Measurements from ENCODE around the gene ELMO1.

Gene ELMO1

DNA sequence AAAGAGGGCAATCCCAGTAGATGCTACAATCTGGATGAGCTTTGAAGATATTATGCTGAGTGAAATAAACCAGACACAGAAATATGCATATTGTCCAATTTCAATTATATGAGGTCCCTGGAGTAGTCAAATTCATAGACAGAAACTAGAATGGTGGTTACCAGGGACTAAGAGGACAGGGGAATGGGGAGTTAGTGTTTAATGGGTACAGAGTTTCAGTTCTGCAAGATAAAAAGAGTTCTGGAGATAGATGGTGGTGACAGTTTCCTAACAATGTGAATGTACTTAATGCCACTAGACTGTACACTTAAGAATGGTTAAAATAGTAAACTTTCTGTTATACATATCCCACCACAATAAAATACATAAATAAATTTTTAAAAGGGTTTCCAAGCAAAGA lies 236.6 kb downstream of the ELMO1 start:
- H3K9me3 Mint-ChIP-seq: no peaks in the 10 kb centered on the region
- intact Hi-C loops (cut with micrococcal nuclease): no loop called here
- H3K36me3 Mint-ChIP-seq (ENCODE audit: low read depth): peaks cover 88% of the 10 kb centered on the region
- peaks cover 19% of the 10 kb centered on the region for H3K4me1 Mint-ChIP-seq (ENCODE audit: low read depth)
- no peak overlapping the region for H3K4me3 Mint-ChIP-seq
- no peak overlapping the region for H3K27ac Mint-ChIP-seq
- H3K27me3 Mint-ChIP-seq: no peaks in the 10 kb centered on the region

DNA sequence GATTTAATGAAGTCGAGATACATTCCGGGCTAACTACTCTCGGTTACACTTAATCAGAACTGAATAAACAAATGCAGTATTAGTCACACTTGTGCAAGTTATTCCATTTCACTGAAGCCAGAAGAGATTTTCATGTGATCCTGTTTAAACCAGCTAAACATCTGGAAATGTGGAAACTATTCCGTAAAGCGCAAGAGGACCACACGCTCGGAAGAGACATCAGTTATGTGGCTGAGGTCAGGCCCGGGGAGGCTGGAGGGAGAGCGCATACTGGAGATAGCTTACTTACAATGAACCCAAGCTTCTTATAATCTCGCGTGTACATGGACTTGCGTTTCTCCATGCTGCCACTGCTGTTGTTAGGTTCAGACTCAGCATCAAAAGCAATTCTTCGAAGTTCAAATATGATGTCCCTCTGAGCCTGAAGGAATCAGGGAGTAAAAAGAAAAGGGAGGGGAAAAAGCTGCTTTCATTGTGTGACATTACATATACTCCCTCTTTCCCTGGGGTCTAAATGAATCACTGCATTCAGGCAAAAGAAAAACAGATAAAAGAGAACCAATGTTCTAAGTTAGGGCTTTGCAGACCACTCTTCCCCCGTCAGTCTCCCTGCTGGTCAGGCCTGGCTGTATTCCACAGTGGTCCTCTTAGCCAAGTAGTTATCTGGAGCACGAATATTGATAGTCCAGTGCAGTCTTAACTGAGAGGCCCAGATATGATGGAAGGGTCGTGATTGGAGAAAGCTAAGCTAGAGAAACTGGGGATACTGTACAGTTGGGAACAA lies 237.4 kb downstream of the ELMO1 start:
- Mint-ChIP-seq H3K27me3 (no peaks in the 10 kb centered on the region), H3K9me3 (no peaks in the 10 kb centered on the region), H3K4me3 (no peak overlapping the region), H3K27ac (no peak overlapping the region), H3K36me3 (ENCODE audit: low read depth) (peaks cover 88% of the 10 kb centered on the region), H3K4me1 (ENCODE audit: low read depth) (peaks cover 17% of the 10 kb centered on the region)
- intact Hi-C loops (cut with micrococcal nuclease): no loop called here

DNA sequence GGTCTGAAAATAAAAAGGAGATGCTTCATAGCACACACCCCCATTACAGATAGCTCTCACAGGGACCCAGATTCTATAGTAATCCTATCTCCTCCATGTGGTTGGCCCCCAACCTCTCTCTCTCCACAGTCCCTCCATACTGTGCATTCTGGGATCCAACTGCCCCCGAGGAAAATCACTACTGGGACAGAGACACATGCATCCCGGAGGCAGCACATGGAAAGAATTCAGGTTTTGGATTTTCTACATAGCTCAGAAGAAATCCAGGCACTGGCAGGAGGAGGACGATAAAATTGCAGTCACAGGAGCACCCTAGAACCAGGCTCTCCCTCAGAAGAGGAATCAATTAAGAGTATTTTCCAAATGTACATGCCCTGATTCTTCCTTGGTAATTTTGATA lies 239.5 kb downstream of the ELMO1 start:
- intact Hi-C loops (cut with micrococcal nuclease): loop anchor here (2.0 to 5.0 kb wide), 2 partner anchors 144 to 298 kb away; no protein-coding TSS in a partner anchor
- H3K27ac Mint-ChIP-seq: no peak overlapping the region
- no peaks in the 10 kb centered on the region for H3K27me3 Mint-ChIP-seq
- no peak overlapping the region for H3K4me3 Mint-ChIP-seq
- peaks cover 91% of the 10 kb centered on the region for H3K36me3 Mint-ChIP-seq (ENCODE audit: low read depth)
- no peaks in the 10 kb centered on the region for H3K9me3 Mint-ChIP-seq
- H3K4me1 Mint-ChIP-seq (ENCODE audit: low read depth): peaks cover 12% of the 10 kb centered on the region

DNA sequence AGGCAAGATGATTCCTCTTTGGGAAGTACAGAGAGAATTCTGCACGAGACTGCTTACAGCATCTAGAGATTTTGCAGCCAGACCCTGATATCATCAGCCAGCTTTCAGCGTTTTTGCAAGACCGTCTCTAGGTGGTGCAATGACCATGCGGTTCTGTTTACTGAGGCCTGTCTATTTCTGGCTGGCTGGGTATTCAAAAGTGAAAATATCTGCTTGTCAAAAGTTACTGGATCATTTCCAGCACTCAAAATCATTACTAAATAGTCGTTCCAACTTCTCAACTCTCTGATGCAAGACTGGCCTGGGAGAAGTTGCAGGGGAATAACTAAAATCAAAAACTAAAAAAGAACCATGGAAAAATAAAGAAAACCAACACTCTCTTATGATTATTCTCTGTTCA lies 240.1 kb downstream of the ELMO1 start:
- Mint-ChIP-seq H3K4me1 (ENCODE audit: low read depth) (peaks cover 12% of the 10 kb centered on the region), H3K9me3 (no peaks in the 10 kb centered on the region), H3K36me3 (ENCODE audit: low read depth) (peaks cover 91% of the 10 kb centered on the region), H3K27ac (no peak overlapping the region), H3K4me3 (no peak overlapping the region), H3K27me3 (no peaks in the 10 kb centered on the region)
- intact Hi-C loops (cut with micrococcal nuclease): loop anchor here (2.0 to 5.0 kb wide), 2 partner anchors 144 to 299 kb away; no protein-coding TSS in a partner anchor

DNA sequence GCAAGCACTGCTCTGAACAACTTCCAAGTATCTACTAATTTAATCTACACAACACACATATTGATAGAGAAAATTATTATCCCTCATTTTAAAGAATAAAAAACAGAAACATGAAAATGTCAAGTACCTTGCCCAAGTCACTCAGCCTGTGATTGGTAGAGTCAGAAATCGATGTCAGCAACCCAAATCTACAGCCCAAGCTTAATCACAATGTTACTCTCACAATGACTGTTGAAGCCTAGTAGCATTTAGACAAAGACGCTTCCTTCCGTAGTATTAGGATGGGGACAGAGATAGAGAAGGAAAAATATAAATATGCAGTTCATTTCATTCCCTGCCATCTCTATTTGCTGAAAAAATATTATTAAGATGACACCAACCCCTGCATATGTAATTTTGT lies 242.5 kb downstream of the ELMO1 start:
- H3K36me3 Mint-ChIP-seq (ENCODE audit: low read depth): peaks cover 79% of the 10 kb centered on the region
- no peak overlapping the region for H3K27ac Mint-ChIP-seq
- no peak overlapping the region for H3K4me3 Mint-ChIP-seq
- H3K27me3 Mint-ChIP-seq: no peaks in the 10 kb centered on the region
- no peaks in the 10 kb centered on the region for H3K9me3 Mint-ChIP-seq
- H3K4me1 Mint-ChIP-seq (ENCODE audit: low read depth): peaks cover 12% of the 10 kb centered on the region
- intact Hi-C loops (cut with micrococcal nuclease): loop anchor here (5.0 kb wide), 1 partner anchor 301 kb away; no protein-coding TSS in a partner anchor

DNA sequence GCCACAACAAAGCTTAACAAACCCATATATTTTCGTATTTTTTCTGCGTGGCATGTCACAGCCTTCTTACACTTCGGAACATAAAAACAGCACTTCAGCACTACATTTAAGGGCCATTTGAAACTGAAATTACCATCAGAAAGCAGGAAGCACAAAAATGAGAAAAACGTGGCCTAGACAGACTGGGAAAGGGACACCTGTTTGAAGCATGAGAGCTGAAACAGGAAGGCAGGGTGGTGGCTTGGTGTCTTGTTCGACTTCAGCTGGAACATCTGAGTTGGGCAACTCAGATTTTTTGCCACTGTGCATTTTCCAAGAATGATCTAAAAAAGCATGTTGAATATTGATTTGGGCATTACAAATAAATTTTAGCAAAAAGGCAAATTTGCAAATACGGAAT lies 243.2 kb downstream of the ELMO1 start:
- intact Hi-C loops (cut with micrococcal nuclease): loop anchor here (5.0 kb wide), 1 partner anchor 302 kb away; no protein-coding TSS in a partner anchor
- no peak overlapping the region for H3K27ac Mint-ChIP-seq
- peaks cover 79% of the 10 kb centered on the region for H3K36me3 Mint-ChIP-seq (ENCODE audit: low read depth)
- H3K4me3 Mint-ChIP-seq: no peak overlapping the region
- H3K4me1 Mint-ChIP-seq (ENCODE audit: low read depth): peaks cover 12% of the 10 kb centered on the region
- H3K9me3 Mint-ChIP-seq: no peaks in the 10 kb centered on the region
- no peaks in the 10 kb centered on the region for H3K27me3 Mint-ChIP-seq

DNA sequence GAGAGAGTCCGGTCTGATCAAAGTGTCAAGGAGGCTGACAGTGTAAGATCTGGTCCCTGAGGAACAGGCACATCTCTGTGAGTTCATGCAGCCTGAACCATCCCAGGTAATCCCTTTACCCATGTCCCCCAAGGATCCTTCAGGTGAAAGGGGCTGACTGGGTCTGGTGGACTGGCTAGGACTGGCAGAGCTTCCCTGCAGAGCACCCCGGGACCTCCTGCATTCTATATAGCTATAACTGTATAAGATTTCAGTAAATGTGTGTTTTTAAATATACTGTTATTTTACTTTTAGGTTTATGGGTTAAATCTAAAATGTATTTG lies 246.8 kb downstream of the ELMO1 start:
- no peaks in the 10 kb centered on the region for H3K9me3 Mint-ChIP-seq
- no peaks in the 10 kb centered on the region for H3K27me3 Mint-ChIP-seq
- peaks cover 83% of the 10 kb centered on the region for H3K36me3 Mint-ChIP-seq (ENCODE audit: low read depth)
- intact Hi-C loops (cut with micrococcal nuclease): loop anchor here (2.0 kb wide), 1 partner anchor 715 kb away; no protein-coding TSS in a partner anchor
- no peak overlapping the region for H3K27ac Mint-ChIP-seq
- H3K4me3 Mint-ChIP-seq: no peak overlapping the region
- no peaks in the 10 kb centered on the region for H3K4me1 Mint-ChIP-seq (ENCODE audit: low read depth)

DNA sequence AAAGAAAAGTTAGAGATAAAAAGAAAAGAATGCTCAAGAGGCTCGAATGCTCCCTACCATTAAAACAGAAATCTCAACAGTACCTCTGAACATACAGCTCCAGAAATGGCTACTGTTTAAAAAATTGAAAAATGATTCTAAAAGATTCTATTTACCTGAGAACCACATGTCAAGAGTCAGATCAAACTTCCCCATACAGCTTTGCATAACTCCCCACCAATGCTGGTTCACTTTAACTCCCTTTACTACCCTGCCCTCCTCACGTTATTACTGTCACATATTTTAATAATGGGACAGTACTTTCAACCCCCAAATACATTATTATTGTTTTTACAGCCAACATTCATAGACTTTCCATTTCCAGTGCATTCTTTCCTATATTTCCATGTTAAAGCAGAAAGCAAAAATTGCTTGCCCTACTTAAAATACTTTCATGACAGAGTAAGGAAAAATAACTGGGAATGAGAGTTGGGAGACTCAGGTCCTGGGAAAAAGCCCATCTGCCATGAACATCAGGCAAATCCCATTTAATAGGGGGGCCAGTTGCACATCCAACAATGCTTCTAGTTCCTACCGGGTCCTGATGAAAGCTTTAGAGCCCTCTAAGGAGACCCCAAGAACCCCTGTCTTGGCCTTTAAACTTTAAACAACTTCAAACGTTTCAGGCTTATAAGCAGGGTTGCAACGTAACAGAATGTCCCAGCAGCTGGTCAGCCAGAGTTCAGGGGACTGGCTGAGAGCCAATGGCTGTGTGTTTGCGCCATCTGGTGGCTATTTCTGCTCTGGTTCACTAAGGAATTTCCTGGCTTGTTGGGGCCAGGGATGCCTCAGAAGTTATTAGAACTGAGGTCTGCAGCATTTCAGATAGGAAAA lies 247.4 kb downstream of the ELMO1 start:
- no peaks in the 10 kb centered on the region for H3K27me3 Mint-ChIP-seq
- no peak overlapping the region for H3K27ac Mint-ChIP-seq
- H3K36me3 Mint-ChIP-seq (ENCODE audit: low read depth): peaks cover 83% of the 10 kb centered on the region
- H3K4me1 Mint-ChIP-seq (ENCODE audit: low read depth): no peaks in the 10 kb centered on the region
- no peaks in the 10 kb centered on the region for H3K9me3 Mint-ChIP-seq
- H3K4me3 Mint-ChIP-seq: no peak overlapping the region
- intact Hi-C loops (cut with micrococcal nuclease): loop anchor here (2.0 kb wide), 1 partner anchor 714 kb away; no protein-coding TSS in a partner anchor

DNA sequence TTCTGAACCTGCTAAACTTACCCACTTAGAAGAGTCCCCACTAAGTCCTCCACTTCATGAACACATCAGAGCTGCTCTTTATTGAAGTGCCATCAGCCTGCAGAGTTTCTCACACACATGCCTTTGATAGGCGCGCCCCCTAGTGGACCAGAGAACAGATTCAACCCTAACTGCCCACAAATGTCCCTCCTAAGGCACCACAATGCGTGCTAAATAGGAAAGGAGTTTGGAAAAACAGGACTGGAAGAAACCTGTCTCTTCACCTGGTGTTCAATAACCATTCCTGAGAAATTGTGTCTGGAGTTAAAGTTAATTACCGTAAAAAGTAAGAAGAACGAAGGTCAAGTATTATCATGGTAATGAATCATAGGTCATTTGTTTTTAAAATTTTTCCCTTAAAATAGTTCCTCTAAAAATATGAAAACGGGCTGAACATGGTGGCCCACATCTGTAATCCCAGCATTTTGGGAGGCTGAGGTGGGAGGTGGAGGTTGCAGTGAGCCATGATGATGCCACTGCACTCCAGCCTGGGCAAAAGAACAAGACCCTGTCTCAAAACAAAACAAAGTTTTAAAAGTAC lies 249.7 kb downstream of the ELMO1 start:
- Mint-ChIP-seq H3K9me3 (no peaks in the 10 kb centered on the region), H3K27me3 (no peaks in the 10 kb centered on the region), H3K4me1 (ENCODE audit: low read depth) (no peaks in the 10 kb centered on the region), H3K4me3 (no peak overlapping the region), H3K36me3 (ENCODE audit: low read depth) (peaks cover 83% of the 10 kb centered on the region), H3K27ac (no peak overlapping the region)
- intact Hi-C loops (cut with micrococcal nuclease): loop anchor here (5.0 kb wide), 1 partner anchor 727 kb away; no protein-coding TSS in a partner anchor

DNA sequence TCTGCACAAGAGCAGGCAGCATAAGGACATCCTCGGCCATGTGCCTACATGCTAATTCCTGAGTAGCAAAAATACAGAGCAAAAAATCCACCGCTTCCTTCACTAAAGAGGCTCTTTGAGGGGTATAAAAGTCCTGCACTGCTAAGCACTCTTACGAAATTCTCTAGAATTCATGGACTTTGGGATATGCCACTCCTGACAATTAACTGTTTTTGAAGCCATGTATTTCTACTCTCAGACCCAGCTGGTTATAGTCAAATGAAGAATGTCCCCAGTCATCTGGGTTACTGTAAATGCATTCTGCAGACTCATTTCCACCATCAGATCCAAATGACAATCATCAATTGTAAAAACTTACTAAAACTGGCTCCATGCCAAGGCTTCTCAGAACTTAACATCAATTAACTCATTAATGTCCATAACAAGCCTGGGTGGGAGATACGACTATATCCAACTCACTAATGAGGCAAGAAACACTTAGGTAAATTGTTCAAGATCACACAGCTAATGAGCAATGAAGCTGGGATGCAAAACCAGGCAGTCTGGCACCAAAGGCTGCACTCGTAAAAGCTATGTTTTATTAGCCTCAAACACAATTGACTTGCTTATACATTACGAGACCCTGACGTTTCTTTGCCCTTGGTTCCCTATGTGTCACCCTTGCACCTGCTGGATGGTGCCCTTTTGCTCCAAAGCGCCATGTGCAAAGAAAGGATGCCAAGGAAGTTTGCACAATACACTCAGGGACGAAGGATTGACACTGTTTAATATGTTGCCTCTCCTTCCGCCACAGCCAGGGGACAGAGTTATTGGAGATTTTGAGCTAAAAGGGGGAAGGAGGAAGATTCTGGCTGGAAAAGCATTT lies 250.4 kb downstream of the ELMO1 start:
- Mint-ChIP-seq H3K36me3 (ENCODE audit: low read depth) (peaks cover 83% of the 10 kb centered on the region), H3K27ac (no peak overlapping the region), H3K4me3 (no peak overlapping the region), H3K4me1 (ENCODE audit: low read depth) (no peaks in the 10 kb centered on the region), H3K27me3 (no peaks in the 10 kb centered on the region), H3K9me3 (no peaks in the 10 kb centered on the region)
- intact Hi-C loops (cut with micrococcal nuclease): loop anchor here (5.0 kb wide), 1 partner anchor 726 kb away; no protein-coding TSS in a partner anchor

DNA sequence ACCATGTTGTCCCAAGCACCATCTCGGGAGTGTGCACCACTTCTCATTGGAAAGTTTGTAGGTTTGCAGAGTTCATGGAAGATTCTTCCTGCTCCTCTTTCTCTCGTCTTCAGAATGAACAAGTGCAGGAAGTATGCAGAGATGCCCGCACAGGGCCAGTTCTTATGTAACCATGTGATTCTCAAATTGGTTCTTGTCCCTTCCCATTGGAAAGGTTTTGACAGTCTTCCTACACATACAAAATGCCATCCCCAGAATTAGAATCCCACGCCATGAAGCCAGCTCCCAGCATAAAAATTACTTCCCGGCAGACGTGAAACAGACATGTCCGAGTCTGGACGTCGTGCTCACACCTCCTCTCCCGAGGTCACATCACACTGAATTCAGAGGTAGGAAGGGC lies 251.6 kb downstream of the ELMO1 start:
- H3K9me3 Mint-ChIP-seq: no peaks in the 10 kb centered on the region
- H3K27ac Mint-ChIP-seq: no peak overlapping the region
- no peaks in the 10 kb centered on the region for H3K4me1 Mint-ChIP-seq (ENCODE audit: low read depth)
- H3K27me3 Mint-ChIP-seq: no peaks in the 10 kb centered on the region
- no peak overlapping the region for H3K4me3 Mint-ChIP-seq
- peaks cover 84% of the 10 kb centered on the region for H3K36me3 Mint-ChIP-seq (ENCODE audit: low read depth)
- intact Hi-C loops (cut with micrococcal nuclease): loop anchor here (5.0 kb wide), 1 partner anchor 725 kb away; no protein-coding TSS in a partner anchor

DNA sequence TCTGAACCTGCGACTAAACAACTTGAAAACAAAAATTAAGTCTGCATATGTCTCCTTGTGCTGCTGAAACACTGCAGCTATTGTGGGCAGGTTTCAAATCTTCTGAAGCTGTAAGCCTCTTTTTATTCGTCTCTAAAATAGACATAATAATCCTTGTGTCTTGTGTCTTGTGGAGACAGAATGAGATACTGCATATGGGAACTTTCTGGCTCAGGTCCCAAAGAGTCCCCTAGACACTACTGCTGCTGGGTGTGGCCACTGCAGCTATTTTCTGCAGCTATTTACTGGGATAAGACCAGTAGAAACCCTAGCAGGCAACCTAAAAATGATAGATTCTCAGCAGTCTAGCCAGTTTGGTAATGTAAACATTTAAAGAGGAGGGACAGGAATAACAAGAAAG lies 252.0 kb downstream of the ELMO1 start:
- Mint-ChIP-seq H3K4me3 (no peak overlapping the region), H3K27me3 (no peaks in the 10 kb centered on the region), H3K36me3 (ENCODE audit: low read depth) (peaks cover 88% of the 10 kb centered on the region), H3K9me3 (no peaks in the 10 kb centered on the region), H3K27ac (no peak overlapping the region), H3K4me1 (ENCODE audit: low read depth) (no peaks in the 10 kb centered on the region)
- intact Hi-C loops (cut with micrococcal nuclease): loop anchor here (5.0 kb wide), 1 partner anchor 724 kb away; no protein-coding TSS in a partner anchor

DNA sequence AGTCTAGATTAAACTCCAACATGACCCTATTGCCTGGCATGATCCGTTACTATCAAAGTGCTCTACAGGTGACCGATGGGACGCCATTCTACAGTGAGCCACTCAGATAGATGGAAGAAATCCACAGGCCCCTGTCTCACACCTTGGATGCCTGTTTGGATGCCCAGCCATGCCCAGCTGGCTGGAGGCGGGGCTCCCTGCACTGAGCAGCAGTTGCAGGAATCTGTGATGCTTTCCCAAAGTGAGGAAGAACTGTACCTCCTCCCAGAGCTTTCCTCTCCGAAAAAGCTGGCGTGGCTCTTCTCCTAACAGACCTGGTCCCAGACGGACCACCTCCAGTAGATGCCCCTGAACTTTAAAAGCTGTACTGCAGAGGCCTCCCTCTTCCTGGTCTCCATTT lies 253.3 kb downstream of the ELMO1 start:
- Mint-ChIP-seq H3K36me3 (ENCODE audit: low read depth) (peaks cover 82% of the 10 kb centered on the region), H3K27me3 (no peaks in the 10 kb centered on the region), H3K9me3 (no peaks in the 10 kb centered on the region), H3K4me3 (no peak overlapping the region), H3K27ac (no peak overlapping the region), H3K4me1 (ENCODE audit: low read depth) (no peaks in the 10 kb centered on the region)
- intact Hi-C loops (cut with micrococcal nuclease): loop anchor here (5.0 kb wide), 1 partner anchor 723 kb away; no protein-coding TSS in a partner anchor
